LHCN-M2 (cell line): ENCODE data around the gene NLGN2. TPM values are rescaled to one million over a fixed set of nuclear protein-coding genes. Genes with fewer than 3 reads are reported as not detected.

ENCODE experiments used
- DNase-seq: peaks from one replicate; pipeline ENCODE4 v3.0.0-alpha.2; 2012; ENCODE audit warnings: low read depth
- total RNA-seq: library from RNA; depleted of rRNA; stranded (reverse); fragments of >200 nt; gene quantifications from 2 replicates; pipeline ENCODE4 v1.2.3, GENCODE V29; 2014

Gene NLGN2
- total RNA-seq, 1 experiment from 2014 or later: 8.3 TPM

DNA sequence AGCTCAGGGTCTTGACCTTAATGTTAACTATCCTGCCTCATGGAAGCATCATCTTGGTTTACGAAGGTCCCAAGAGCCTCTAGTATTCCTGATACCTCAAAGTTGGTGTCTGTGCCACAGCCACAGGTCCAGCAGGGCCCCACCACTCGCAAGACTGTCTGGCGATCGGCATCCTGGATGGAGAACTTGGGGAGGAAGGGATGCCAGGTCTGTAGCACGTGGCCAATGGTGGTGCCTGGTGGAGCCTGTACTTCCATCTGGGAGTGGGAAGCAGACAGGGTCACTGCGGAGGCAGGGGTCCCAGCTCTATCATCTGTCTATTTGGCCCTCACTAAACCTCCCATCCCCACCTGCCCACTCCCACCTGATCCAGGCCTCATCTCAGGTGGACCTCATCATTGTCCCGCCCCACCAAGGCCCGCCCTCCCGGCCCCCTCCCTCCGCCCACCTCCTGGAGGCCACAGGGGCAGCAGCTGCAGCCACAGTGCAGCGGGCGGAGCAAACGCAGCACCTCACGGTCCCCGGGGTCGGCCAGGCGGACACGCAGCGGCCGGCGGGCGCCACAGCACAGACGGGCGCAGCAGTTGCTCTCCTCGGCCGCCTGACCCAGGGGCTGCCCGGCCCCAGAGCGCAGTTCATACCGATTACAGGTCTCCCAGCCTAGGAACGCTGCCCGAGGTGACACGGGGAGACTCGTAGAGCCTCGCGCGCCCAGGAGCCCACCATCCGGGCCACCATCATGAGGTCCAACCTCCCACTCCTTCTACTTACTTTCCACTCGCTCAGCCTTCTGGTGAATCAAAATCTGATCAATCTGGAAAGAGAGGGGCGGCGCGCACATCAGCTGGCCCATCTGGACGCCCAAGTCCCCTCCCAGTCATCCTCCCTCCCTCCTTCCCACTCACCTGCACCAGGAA lies 14.7 kb upstream of the NLGN2 start:
- no peak for DNase-seq

DNA sequence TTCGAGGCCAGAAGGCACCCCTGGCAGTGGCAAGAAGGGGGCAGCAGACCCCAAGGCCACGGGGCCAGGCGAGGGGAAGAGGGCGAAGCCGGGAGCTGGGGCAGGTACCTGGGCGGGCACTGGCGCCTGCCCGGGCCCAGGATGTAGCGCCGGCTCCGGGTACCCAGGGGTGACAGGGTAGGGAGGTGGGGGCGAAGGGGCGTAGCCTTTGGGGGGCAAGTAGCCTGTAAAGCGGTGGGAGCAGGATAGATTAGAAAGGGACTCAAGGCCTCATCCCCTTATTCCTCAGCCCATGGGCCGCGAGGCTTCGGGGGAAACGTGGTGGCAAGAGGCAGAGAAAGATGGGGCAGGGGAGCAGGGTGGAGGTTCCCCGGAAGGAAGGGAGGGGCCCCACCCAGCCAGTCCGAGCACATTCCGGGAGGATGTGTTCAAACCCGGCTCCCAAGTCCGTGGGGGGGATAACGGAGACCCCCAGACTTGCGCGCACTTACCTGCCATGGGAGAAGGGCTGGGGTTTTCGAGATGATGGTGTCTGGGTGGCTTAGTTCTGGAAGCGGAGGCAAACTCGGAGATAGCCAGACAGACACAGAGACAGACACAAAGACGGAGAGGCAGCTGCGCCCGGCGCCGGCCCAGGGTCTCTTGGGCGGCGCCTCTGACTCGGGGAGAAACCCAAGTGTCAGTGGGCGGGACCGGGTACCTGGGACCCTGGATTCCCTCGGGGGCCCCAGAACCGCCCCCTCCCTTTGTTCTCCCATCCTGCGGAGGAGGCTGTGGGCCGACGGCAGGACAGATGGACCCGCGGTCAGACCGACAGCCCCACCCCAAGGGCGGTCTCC lies 13.8 kb upstream of the NLGN2 start:
- DNase-seq: peak; percentile 25

DNA sequence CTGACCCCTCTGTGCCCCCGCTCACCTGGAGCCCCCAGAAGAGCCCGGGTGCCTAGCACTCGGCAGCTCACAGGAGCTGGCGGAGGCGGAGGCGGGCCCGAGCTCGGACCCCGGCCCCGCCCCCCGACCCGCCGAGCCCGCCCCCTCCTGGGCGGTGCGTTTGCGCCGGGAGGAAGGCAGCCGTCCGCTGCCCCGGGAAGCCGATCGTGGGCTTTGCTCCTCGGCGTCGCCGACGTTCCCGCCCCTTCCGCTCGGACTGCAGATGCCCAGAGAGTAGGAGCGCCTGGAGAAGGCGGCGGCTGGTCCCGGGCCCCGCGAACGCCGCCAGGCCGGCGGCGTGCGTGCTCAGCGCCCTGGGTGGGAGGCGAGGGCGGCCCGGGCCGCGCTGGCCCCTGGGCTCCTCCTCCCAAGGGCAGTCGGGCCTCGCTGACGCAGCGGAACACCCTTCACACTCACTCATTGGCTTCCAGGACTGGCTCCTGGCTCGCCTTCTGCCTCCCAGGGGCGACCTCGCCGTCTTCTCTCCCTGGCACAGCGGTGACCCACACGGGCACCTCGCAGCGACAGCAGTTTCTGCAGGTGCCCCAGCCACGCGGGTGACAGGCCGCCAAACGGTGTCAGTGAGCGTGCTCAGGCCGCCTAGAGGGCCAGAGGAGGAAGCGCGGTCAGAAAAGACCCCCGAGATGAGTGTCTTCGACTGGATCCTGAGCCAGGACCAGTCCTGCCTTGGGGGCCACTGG lies 13.0 kb upstream of the NLGN2 start, which contains the start of gene PLSCR3:
Gene PLSCR3 (minus strand): TSS at position 74 of the 740 bp plus-strand sequence. CDS start 415 bp downstream, outside the sequence.
- peak; percentile 82 for DNase-seq

DNA sequence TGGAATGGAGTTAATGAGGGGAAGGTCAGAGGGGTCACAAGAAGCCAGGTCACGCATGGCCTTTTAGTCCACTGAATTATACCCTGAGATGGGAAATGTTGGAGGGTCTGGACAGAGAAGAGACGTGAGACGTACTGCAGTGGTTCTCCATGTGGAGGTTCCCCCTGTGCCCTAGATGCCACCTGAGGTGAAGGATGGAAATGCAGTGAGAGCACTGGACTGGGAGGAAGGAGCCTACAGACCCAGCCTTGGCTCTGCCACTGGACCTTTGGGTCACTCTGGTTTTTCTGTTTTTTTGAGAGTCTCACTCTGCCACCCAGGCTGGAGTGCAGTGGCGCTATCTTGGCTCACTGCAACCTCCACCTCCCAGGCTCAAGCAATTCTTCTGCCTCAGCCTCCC lies 11.5 kb upstream of the NLGN2 start:
- no peak for DNase-seq

DNA sequence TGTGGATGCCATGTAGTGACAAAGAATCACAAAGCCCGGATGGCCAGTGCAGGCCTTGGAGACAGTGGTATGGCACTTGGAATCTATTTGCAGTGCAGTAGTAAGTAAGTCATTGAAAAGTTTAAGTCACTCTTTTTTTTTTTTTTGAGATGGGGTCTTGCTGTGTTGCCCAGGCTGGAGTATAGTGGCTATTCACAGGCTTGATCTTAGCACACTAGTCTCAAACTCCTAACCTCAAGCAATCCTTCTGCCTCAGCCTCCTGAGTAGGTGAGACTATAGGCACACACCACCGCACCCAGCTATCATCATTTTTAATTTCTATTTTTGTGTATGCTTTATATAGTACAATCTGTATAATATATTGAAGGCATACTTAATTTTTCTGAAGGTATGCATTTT lies 9.0 kb upstream of the NLGN2 start:
- DNase-seq: no peak

DNA sequence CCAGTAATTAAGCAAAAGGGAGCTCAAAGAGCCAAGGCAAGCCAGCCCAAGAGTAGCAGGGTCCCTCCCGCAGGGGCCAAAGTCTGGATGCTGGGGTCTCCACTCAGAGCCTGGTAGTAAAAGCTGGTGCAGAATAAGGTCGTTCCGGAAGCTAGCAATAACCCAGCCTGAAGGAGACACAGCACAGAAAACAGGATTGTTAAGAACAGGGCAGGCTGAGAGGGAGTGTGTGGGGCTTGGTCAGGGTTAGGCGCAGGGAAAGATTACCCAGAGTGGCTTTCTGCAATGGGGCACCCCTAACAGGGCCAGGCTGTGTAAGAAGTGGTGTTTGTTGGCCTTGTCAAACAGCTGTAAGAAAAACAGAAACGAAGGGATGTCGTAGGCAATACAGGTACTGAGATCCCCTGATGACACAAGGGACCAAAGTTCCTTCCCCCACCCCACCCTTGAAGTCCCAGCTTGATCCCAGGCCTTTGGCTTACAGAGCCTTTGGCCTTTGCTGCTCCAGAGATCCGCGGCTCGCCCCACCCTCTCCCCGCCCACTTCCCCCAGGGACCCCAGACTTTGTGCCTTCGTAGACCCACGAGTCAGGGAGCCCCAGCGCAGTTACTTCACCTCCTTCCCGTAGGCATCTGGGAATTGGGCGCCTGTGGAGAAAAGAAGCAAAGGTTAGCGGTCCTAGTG lies 4.5 kb upstream of the NLGN2 start:
- no peak for DNase-seq

DNA sequence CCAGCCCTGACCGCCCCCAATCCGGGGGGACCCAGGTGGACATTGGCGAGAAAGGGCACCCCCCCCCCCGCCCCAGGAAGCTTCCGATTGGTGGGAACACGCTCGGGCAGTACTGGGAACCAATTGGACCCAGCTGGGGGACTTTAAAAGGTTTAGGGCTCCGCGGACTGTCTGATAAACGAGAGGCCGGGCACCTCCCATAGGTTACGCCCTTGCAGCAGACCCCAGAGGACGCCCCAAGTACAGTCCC lies 4.0 kb upstream of the NLGN2 start:
- DNase-seq: peak; percentile 75

DNA sequence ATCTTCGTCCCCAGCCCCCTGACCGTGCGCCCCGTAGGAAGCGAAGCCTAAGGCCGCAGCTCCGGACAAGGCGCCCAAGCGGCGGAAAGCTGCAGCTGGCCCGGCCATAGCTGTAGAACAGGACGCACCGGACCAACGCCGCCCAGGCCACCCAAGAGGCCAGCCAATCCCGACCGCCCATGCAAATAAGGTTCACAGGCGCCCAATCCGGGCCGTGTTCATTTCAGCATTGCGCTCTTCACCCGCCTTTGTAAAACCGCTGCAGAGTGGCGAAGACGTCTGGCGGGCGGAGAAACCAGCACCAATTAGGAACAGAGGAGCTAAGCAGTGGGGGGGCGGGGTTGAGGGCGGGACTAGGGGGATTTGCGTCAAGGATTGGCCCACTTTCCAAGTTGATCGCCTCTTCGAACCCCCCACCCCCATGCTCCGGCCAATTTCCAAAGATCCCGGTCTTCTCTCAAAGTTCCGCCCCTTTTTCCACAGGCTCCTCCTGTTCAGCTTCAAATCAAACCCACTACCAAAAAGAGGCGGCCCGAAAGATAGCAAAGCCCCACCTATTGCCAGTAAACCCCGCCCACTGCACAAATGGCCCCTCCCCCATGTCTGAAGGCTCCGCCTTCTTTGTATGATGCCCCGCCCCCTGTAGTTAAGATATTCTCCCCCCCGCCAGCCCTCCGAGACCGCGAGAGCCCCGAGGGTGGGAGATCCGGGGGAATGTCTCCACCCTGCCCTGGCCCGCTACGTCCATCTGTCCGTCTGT lies 3.5 kb upstream of the NLGN2 start, which contains the start of gene TMEM256:
Gene TMEM256 (minus strand): TSS at position 121 of the 760 bp plus-strand sequence. CDS start 13 bp downstream, at position 108.
- DNase-seq: peak; percentile 99

DNA sequence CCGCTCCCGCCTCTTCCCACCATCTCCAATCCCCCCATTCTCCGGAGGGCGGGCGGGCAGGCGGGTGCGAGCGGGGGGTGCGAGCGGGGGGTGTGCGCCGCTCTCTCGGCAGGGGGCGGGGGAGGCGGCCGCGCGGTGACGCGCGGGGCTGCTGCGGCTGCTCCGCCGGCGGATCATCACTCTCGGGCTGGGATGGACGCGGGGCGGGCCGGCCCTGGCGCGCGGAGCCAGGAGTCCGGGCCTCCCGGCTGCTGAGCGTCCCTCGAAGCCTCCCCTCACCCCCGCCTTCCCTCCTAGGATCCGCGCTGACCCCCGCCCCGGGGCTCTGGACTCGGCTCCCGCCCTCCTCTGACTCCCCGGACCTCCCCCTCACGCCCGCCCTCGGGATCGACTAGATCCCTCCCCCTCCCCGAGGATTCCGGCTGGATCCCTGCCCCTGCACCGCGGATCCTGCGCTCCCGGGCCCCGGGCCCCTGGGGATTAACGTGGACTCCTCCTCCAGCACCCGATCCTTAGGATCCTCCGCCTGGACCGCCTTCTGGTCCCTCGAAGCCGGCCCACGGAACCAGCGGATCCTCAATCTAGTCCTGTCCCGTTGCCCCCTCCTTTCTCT lies 2.8 kb upstream of the NLGN2 start:
- DNase-seq: peak; percentile 28

DNA sequence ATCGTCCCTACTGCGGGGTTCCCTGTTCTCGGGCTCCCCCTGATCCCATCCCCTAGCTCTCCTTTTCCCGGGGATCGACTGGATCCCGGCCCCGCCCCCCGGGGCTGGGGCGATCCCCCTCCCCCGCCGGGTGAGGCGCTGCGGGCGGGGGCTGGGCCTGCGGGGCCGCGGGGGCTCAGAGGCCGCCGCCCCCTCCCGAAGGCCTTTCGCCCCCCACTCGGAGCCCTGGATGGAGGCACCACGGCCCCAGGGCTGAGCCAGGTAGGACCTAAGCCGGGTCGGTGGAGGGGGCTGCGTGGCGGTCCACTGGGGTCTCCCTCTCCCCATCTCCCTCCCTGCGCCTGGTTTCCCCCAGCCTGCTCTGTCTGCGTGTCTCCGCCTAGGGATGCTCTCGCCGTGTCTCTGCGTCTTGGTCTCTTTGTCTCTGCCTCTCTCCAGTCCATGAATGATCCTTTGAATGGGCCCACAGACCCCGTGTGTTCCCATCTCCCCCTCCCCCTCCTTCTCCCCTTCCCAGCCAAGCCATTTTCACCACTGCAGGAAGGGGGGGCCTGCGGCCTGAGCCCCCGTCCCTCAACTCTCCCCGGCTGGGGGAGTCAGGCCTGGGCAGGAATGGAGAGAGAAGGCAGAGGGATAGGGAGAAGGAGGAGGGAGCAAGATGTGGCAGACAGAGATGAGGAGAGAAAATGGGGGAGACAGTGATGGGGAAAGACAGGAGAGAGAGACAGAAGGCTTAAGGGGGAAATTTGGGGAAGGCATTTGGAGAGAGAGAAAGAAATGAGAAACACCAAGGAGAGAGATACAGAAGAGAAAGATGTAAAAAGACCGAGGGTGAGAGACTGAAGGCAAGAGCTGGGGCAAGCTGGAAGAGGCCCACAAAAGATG lies 2.1 kb upstream of the NLGN2 start:
- DNase-seq: no peak

DNA sequence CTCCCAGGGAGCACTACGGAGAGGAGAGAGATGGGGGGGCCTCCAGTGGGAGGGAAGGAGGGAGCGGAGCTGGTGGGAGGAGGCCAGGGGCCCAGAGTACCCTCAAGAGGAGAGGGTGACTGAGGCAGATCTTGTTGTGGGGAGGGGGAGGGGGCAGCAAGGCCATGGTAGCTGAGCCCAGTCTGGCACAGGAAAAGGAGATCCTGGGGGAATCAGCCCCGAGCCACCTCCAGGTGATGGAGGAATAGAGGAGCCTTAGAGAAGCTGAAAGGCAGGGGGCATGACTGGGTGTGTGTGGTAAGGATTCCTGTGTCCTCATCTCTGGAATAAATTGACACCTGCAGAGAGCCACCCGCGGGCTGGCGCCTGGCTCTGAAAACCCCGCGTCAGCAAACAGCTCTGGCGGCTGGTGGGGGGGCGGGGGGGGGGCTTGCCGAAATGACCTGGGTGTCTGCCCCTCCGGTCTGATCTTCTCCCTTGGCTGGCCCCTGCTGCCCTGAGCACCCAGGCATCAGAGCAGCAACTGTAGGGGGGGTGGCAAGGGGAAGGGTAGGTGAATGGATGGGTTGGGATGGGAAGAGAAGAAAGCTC lies 1.3 kb upstream of the NLGN2 start:
- no peak for DNase-seq

DNA sequence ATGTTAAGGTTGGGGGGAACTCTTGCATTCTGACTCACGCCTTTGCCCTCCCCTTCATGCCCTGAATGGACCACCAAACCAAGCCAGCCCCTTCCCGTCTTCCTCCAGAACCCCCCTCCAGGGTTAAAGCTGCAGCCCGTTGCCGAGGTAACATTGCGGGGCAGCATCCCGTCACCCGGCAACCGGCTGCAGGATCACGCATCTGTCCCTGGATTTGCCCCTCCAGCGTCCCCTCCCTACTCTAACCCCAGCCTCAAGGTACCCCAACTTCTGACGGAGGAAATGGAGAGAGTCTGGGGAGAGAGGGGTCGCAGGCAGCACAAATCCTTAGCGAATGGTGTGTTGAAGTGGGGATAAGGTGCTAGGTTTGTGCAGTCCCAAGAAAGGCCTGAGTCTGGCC lies 563 bp upstream of the NLGN2 start:
- no peak for DNase-seq

DNA sequence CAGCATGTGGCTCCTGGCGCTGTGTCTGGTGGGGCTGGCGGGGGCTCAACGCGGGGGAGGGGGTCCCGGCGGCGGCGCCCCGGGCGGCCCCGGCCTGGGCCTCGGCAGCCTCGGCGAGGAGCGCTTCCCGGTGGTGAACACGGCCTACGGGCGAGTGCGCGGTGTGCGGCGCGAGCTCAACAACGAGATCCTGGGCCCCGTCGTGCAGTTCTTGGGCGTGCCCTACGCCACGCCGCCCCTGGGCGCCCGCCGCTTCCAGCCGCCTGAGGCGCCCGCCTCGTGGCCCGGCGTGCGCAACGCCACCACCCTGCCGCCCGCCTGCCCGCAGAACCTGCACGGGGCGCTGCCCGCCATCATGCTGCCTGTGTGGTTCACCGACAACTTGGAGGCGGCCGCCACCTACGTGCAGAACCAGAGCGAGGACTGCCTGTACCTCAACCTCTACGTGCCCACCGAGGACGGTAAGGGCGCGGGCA lies 645 bp downstream of the NLGN2 start:
- DNase-seq: no peak

DNA sequence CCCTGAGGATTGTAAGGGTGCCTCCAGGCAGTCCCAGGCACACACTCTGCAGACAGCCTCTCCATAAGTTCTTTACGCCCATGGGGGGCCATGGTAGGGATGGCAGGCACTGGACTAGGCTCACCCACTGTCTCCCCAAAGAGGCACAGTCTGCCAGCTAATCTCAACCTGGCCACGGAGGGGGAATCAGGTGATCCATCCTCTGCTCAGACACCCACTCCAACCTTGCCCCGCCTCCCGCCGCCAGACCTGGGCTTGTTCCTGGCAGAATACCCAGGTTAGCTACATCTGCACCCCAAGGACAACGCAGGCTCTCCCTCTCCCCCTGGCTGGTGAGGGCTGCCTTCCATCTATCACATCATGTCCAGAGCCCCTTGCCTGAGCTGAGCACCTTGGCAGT lies 1.2 kb downstream of the NLGN2 start:
- no peak for DNase-seq

DNA sequence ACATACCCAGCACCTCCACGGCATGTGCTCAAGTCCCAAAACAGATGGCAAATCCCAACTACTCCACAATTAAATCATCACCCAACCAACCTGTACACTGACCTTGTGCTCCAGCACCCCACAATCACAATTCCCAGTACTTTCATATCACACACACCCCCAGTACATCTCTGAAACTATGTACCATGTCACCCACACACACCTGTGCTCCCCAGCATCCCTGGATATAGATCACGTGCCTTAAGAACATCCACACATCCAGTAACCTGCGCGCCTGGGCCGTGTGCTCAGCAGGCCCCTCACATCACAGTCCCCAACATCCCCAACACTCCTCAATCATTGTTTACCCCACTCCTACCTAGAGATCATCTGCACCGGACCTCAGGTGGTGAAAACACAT lies 2.1 kb downstream of the NLGN2 start:
- no peak for DNase-seq

DNA sequence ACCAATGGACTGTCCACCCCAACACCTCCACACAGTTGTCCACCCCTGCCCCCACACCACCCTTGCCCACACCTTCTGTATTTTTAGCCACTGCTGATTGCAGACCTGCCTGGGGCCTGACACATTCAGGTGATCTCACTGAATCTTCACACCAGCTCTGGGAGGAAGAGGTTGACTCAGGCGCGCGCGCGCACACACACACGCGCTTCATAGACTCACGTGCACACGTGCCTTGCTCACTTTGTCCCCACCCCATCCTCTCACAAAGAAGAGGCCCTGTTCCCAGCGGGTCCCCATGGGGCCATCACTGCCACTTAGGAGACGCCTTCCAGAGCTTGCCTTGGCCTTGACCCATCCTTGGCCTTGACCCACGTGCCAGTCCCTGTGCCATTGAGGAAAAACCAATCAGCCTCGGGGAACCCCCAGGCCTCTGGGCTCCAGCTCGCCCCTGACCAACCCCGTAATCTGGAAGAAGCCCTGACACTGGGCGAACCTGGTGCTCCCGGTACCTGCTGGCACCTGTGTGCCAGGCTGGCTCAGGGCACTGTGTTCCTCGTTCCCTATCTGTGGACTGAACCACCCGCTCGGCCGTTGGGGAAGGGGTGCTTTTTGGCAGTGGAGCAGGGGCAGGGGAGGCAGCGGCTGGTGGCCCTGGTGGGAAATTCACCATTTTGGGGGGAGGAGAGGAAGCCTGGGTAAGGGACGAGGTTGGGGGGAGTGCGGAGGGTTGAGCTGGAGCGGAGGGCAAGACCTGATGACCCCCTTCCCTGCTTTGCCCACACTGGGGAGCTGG lies 3.2 kb downstream of the NLGN2 start:
- DNase-seq: no peak

DNA sequence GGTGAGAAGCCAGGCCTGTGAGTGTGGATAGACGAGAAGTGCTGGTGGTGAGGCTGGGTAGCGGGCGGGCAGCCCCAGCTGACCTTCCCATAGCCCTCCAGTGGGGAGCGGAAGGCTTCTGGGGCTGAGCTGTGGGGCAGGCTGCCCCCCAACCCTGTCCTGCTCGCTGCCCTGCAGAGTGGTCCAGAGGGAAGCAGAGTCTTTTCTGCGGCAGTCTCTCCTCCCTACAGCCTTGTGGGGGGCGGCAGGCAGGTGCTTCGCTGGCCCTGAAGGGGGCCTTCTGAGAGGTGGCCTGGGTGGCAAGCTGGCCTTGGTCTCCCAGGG lies 3.7 kb downstream of the NLGN2 start:
- DNase-seq: no peak
